ENCODE results near the gene KLRC1. TPM values are rescaled to one million over a fixed set of nuclear protein-coding genes. Genes with fewer than 3 reads are reported as not detected.
"Not testable (repeated sequence)": the region's sequence is repeated elsewhere in the genome, so short reads cannot be mapped to it uniquely, and the experiment has no call there.

The KLRC1 gene
- total RNA-seq, 1 experiment from 2014 or later: not detected

GRCh38 chr12:10487328-10487727, 34.2 kb upstream of the KLRC1 start:
- H3K9me2 ChIP-seq (ENCODE audit: insufficient read depth); H4K20me1 ChIP-seq (ENCODE audit: insufficient read depth); POLR2A ChIA-PET; ATAC-seq; CTCF ChIA-PET; intact Hi-C loops (cut with micrococcal nuclease); DNase-seq (ENCODE audit: low read depth, low spot score); H3K9me3 ChIP-seq (ENCODE audit: control insufficient read depth in 1 of 2, insufficient read depth in 1 of 2, low read depth in 1 of 2, low read length in 2 of 2); H3K79me2 ChIP-seq (ENCODE audit: insufficient read depth, low read length); H3K27me3 ChIP-seq (ENCODE audit: insufficient read depth, low read length); H3K27ac ChIP-seq (ENCODE audit: low read depth, low read length); H2AFZ ChIP-seq (ENCODE audit: low read depth, low read length, poor library complexity, severe bottlenecking); H3K4me2 ChIP-seq (ENCODE audit: low read length); RAD21 ChIA-PET (ENCODE audit: low non-redundant PET in 1 of 2, low total read pairs in 2 of 2, uncharacterized antibody in 2 of 2, unreplicated experiment in 2 of 2); H3K9ac ChIP-seq (ENCODE audit: low read length); H3K4me3 ChIP-seq (replicated peaks in 1 of 2; ENCODE audit: low read depth in 1 of 2, low read length in 2 of 2); H3K36me3 ChIP-seq (ENCODE audit: control insufficient read depth in 1 of 2, insufficient read depth in 2 of 2, low read length in 2 of 2); BruUV-seq (replicated peaks); H3K4me1 ChIP-seq (ENCODE audit: control insufficient read depth in 1 of 2, insufficient read depth in 2 of 2, low read length in 2 of 2): not testable (repeated sequence)

GRCh38 chr12:10481901-10482300, 28.7 kb upstream of the KLRC1 start:
- RAD21 ChIA-PET (ENCODE audit: low non-redundant PET in 1 of 2, low total read pairs in 2 of 2, uncharacterized antibody in 2 of 2, unreplicated experiment in 2 of 2); H3K9me3 ChIP-seq (ENCODE audit: control insufficient read depth in 1 of 2, insufficient read depth in 1 of 2, low read depth in 1 of 2, low read length in 2 of 2); POLR2A ChIA-PET; H3K27ac ChIP-seq (ENCODE audit: low read depth, low read length); BruUV-seq (replicated peaks); CTCF ChIA-PET; H3K4me1 ChIP-seq (ENCODE audit: control insufficient read depth in 1 of 2, insufficient read depth in 2 of 2, low read length in 2 of 2); H3K36me3 ChIP-seq (ENCODE audit: control insufficient read depth in 1 of 2, insufficient read depth in 2 of 2, low read length in 2 of 2); H3K4me3 ChIP-seq (replicated peaks in 1 of 2; ENCODE audit: low read depth in 1 of 2, low read length in 2 of 2); DNase-seq (ENCODE audit: low read depth, low spot score); H3K9ac ChIP-seq (ENCODE audit: low read length); H2AFZ ChIP-seq (ENCODE audit: low read depth, low read length, poor library complexity, severe bottlenecking); H3K79me2 ChIP-seq (ENCODE audit: insufficient read depth, low read length); H3K9me2 ChIP-seq (ENCODE audit: insufficient read depth); H4K20me1 ChIP-seq (ENCODE audit: insufficient read depth); H3K27me3 ChIP-seq (ENCODE audit: insufficient read depth, low read length); intact Hi-C loops (cut with micrococcal nuclease); ATAC-seq; H3K4me2 ChIP-seq (ENCODE audit: low read length): not testable (repeated sequence)

- not testable (repeated sequence) for H3K79me2 ChIP-seq (ENCODE audit: insufficient read depth, low read length); ATAC-seq
These were observed 19.6 kb upstream of the KLRC1 start for GRCh38 chr12:10472808-10473207.

More at GRCh38 chr12:10472808-10473207, 19.6 kb upstream of the KLRC1 start:
- H2AFZ ChIP-seq (ENCODE audit: low read depth, low read length, poor library complexity, severe bottlenecking); H3K27ac ChIP-seq (ENCODE audit: low read depth, low read length); H4K20me1 ChIP-seq (ENCODE audit: insufficient read depth); H3K36me3 ChIP-seq (ENCODE audit: control insufficient read depth in 1 of 2, insufficient read depth in 2 of 2, low read length in 2 of 2); CTCF ChIA-PET; RAD21 ChIA-PET (ENCODE audit: low non-redundant PET in 1 of 2, low total read pairs in 2 of 2, uncharacterized antibody in 2 of 2, unreplicated experiment in 2 of 2); H3K9me3 ChIP-seq (ENCODE audit: control insufficient read depth in 1 of 2, insufficient read depth in 1 of 2, low read depth in 1 of 2, low read length in 2 of 2); H3K9me2 ChIP-seq (ENCODE audit: insufficient read depth); intact Hi-C loops (cut with micrococcal nuclease); H3K27me3 ChIP-seq (ENCODE audit: insufficient read depth, low read length); H3K4me3 ChIP-seq (replicated peaks in 1 of 2; ENCODE audit: low read depth in 1 of 2, low read length in 2 of 2); H3K4me1 ChIP-seq (ENCODE audit: control insufficient read depth in 1 of 2, insufficient read depth in 2 of 2, low read length in 2 of 2); H3K9ac ChIP-seq (ENCODE audit: low read length); POLR2A ChIA-PET; DNase-seq (ENCODE audit: low read depth, low spot score); BruUV-seq (replicated peaks); H3K4me2 ChIP-seq (ENCODE audit: low read length): not testable (repeated sequence)

Measured in HCT116 (cell line).